ENCODE results near the gene PRKCE.
A peak's percentile ranks its signal among the peaks of the same experiment; 100 is the strongest.
"Not testable (repeated sequence)": the region's sequence is repeated elsewhere in the genome, so short reads cannot be mapped to it uniquely, and the experiment has no call there.

The PRKCE gene

DNA sequence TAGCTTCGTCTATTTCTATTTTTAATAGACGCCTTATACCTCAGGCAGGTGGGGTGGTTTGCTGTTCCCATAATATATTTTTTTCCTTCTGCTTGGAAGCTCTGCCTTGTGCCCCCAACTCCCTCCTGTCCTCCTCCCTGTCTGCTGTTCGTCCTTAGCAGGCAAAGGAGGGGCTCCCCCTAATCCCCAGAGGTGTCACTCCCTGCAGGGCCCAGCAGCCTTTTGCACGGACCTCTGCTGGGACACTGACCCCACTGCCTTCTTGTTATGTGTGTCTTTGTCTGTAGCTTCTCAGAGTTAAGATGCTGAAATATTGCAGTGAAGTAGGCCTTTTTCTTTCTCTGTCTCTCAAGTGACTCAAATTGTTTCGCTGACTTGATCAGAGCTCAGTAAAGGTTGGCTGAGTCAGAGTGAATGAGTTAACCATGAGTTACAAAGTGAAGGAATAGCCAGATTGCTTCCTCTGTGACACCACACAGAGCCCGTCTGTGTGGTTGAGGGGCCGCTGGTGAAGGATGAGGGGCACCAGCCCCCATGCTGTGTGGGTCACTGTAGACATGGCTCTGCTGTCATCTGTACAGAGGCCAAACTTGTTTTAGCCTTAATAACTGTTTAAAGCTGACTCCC, 47.7 kb downstream of the PRKCE start:
- peak; percentile 70 for DNase-seq (ENCODE audit: low spot score)

DNA sequence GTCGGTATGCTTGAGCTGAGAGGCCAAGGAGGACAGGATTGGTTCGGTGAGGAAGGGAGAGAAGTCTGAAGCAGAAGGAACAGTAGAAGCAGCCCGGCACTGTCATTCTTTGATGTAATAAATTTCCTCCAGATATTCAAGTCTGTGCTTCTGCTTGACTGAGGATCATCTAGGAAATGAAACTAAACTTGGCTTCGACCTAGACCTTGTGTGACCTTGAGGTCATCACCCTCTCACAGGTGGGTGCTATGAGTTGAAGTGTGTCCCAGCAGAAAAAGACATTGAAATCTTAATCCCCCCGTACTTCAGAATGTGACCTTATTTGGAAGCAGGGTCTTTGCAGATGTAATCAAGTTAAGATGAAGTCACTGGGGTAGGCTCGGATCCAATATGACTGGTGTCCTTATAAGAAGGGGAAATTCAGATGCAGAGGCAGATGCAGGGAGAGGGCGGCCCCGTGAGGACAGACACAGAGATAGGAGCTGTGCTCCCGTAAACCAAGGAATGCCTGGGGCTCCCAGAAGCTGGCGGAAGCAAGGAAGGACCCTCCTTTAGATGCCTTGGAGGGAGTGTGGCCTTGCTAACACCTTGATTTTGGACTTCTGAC, 49.0 kb downstream of the PRKCE start:
- no peak for DNase-seq (ENCODE audit: low spot score)

DNA sequence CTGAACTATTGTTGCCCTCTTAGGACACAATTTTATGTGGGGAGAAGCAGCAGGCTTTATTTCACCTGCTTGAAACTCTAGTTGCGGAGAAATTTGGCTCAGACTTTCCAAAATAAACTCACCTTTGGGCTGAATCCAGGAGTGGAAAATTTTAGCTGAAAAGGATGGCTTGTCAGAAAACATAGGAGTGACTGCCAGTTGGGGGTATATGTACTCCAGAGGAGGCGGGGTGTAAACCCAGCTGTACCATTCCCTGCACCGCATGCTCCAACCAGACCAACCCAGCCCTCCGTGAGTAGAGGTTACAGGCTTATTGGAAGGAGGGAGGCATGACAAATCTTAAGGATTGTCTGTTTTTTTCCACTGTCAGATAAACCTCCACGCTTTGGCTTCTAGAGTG, 53.8 kb downstream of the PRKCE start:
- no peak for DNase-seq (ENCODE audit: low spot score)

DNA sequence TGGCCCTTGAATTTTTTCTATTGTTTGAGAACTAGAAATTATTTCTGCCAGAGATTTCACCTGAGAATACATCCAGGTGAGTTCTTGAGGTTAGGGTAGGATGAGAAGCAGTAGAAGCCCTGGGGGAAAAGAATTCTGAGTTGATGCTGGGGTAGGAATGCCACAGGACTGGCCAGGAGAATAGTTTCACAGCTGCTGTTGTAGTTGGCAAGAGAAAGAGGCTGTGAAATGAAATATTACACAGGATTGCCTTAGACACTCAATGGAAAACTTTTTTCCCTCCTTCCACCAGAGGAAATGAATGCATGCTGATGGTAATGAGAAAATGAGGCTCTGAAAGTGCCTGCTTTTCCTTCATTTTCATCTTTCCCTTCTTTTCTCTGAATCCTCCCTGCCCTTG, 54.6 kb downstream of the PRKCE start:
- DNase-seq (ENCODE audit: low spot score) = peak; percentile 69

DNA sequence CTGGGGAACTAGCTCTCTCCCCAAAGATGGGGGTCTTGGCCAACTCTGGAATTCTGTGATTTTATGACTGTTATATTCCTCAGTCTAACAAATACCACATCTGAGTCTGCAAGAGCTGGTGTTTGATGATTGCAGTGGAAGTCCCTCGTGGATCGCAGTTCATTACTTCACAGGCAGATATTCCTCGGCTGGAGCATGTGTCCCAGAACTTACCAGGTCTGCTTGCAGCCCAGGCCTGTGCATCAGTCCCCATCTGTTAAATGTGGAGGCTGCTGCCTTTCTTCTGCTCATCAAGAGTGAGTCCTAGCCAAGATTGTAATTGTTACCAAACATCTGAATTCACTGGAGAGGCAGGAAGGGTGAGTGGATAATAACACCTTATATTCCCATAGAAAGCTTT, 55.5 kb downstream of the PRKCE start:
- peak; percentile 14 for DNase-seq (ENCODE audit: low spot score)

DNA sequence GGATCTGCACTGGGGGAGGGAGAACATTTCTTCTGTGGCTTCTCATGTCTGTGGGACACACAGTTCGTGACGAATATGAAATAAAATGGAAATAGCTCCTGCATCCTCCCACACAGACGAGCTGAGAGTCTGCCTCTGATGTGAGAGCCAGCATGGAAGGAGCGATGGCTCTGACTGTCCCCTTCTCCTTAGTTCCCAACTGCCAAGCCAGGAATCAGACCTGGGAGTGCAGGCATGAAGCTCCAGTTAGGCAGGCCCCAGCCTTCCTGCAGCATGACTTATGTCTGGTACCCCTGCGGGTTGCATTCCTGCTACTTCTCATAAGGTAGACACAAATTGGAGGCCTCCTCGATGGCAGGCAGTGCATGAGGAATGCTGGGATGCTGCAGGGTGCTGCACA, 56.2 kb downstream of the PRKCE start:
- DNase-seq (ENCODE audit: low spot score) = peak; percentile 13

DNA sequence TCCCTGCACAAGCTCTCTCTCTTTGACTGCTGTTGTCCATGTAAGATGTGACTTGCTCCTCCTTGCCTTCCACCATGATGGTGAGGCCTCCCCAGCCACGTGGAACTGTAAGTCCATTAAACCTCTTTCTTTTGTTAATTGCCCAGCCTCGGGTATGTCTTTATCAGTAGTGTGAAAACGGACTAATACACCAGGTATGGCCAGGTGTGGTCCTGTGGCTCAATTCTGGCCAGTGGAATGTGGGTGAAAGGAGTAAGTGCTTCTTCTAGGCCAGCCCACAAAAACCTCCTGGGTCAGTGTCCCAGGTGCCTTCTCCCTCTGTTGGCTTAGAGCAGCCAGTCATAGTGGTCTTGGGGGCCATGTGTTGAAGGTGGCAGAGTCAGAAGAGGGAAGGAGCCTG, 57.0 kb downstream of the PRKCE start:
- DNase-seq (ENCODE audit: low spot score) = no peak

DNA sequence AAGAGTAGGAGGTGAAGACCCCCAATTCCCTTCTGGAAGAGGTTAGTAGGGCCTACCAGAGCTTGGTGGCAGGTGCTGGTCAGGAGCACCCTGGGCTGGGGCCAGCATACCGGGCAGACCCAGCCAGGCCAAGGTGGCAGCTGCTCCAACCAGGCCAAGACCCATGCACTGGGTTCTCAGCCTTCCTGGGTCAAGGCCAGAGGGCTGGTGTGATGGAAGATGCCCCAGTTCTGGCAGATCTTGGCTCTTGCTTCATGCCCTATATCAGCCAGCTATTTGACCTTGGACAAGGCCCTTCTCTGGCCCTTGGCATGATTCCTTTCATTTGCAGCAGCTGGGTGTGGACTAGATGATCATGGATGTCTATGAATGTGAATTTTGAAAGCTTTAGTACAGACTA, 57.7 kb downstream of the PRKCE start:
- no peak for DNase-seq (ENCODE audit: low spot score)

DNA sequence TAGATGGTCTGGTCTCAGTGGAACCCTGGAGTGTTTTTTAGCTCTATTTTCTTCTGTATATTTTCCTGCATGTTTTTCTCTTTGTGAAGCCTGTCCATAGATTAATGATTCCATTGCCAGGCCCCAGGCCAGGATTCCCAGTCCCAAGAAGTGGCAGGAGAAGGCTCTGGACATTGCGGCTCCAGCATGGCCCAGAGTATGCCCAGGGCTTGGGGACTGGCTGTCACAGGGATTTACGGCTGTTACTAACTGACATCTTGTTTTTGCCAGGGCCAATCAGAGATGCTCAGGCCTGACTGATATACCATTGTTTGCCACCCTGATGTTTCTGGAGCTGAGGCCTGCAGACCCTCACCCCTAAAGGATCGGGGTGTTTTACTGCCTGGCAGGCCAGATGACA, 59.0 kb downstream of the PRKCE start:
- no peak for DNase-seq (ENCODE audit: low spot score)

DNA sequence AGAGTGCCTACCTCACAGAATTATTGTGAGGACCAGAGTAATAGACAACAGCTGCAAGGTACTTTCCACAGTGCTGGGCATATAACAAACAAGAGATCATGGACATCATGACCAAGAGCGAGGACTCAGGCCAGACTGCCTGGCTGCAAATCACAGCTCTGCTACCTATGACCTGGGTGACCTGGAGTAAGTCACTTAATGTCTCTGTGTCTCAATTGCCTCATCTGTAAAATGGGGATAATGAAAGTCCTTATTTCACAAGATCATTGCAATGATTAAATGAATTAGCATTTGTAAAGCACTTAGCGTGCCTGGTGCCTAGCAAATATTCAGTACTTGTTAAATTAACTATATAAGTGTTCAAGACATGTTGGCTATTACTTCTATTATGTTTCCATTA, 59.7 kb downstream of the PRKCE start:
- no peak for DNase-seq (ENCODE audit: low spot score)

DNA sequence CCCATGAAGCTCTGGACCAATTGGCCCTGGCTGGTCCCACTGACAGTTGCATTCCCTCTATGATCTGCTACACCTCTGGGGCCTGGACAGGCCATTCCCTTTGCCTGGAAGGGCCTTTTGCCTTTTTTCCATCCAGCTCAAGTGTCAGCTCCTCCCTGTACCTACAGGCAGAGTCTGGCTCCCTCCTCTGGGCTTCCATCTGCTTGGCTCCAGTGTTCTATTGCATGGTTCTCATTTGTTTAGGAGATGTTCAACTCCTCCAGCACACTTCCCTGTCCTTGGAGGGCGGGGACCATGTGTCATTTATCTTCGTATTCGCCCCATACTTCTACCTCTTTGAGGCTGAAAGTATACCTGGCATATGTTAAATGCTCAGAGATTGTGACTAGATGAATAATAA, 61.1 kb downstream of the PRKCE start:
- DNase-seq (ENCODE audit: low spot score) = no peak

DNA sequence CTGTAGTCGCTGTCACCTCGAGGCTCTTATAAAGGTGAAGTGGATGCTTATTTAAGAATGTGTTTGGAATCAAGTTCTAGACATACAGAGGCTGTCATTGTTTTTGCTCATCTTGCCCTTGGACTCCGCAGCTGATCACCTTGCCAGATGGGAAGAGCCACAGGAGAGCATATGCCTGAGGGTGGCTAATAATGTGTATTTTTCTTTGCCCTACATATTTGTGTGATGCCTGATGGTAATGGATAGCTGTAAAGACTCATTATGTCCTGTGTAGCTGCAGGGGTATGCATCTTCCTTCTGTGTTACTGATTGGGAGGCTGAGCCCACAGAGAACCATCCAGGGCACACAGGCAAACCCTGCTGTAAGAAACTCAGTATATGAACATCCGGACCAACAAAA, 61.7 kb downstream of the PRKCE start:
- no peak for DNase-seq (ENCODE audit: low spot score)

DNA sequence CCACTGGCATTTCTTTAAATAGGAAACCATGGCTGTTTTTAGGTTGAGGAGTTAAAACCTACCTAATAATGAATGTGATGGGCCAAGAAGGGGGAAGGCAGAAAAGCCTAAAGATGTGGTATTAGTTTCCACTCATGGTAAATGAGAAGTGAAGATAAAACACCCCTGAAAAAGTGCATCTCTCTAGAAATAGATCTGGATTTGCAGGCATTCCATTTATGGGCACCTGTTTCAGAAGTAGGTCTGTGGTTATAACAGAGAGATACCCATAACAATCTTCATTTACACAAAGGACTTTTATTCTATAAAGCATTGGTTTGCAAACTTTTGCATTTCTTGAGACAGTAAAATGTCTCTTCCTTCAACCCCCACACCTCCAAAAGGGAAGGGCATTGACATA, 62.1 kb downstream of the PRKCE start:
- no peak for DNase-seq (ENCODE audit: low spot score)

DNA sequence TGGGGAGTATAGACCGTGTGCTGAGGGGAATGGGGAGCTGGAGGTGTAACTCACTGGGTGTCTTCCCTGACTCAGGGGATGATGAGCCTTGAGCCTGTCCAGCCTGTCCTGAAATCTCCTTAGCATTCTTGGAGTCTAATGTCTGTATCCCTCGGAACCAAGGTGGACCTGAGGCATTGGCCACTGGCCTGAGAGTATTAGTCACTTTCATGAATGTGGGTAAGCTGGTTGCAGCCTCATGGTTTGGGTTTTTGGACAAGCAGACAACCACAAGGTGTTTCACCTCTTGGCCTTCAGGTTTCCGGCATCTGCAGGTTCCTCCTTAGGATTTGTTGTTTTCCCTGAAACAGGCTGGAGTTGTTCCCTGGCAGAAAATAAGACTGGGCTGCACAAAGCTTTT, 63.2 kb downstream of the PRKCE start:
- DNase-seq (ENCODE audit: low spot score) = no peak

DNA sequence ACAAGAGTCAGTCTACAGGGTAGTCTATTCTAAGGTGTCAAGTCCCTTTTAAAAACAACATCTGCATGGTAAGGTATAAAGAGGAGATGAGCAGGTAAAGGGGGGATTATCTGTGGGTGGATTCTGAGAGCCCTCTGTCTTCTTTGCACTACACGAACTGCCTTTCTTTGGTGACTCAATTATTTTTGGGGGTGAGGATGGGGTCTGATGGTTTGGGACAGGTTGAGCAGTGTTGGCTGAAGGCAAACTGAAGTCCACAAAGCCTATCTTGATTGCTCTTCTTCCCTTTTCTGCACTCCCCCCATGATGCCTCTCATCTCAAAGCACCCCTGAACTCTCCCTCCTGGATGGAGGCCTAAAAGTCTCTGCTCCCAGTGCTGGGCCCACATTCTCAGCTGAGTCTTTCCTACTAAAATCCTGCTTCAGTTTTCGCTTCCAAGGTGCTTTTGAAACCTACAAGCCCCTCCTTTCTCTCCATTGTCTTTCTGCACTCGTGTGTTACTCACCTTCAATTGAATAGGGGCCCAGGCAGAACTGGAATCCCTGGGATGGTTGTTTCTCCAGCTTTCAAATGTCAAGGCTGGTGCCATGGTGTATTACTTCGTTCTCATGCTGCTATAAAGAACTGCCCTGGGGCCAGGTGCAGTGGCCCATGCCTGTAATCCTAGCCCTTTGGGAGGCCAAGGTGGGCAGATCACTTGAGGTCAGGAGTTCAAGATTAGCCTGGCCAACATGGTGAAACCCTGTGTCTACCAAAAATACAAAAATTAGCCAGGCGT, 64.3 kb downstream of the PRKCE start:
- no peak for DNase-seq (ENCODE audit: low spot score)

DNA sequence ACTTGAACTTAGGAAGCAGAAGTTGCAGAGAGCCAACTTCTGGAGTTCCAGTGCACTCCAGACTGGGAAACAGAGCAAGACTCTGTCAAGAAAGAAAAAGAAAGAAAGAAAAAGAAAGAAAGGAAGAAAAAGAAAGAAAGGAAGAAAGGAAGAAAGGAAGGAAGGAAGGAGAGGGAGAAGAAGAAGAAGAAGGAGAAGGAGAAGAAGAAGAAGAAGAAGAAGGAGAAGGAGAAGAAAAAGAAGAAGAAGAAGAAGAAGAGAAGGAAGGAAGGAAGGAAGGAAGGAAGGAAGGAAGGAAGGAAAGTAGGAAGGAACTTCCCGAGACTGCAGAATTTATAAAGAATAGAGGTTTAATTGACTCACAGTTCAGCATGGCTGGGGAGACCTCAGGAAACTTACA, 65.0 kb downstream of the PRKCE start:
- DNase-seq (ENCODE audit: low spot score) = not testable (repeated sequence)

DNA sequence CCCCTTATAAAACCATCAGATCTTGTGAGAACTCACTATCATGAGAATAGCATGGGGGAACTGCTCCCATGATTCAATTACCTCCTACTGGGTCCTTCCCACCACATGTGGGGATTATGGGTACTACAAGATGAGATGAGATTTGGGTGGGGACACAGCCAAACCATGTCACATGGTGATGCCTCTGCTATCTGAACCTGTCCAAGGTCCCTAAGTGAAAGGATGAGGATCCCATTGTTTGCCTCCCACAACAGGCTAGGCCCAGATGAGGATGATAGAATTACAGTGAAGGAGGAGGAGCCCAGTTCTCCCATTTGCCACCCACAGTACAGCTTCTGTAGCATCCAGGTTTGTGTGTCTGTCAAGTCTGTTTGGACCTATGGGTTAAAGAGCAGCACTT, 65.4 kb downstream of the PRKCE start:
- no peak for DNase-seq (ENCODE audit: low spot score)

DNA sequence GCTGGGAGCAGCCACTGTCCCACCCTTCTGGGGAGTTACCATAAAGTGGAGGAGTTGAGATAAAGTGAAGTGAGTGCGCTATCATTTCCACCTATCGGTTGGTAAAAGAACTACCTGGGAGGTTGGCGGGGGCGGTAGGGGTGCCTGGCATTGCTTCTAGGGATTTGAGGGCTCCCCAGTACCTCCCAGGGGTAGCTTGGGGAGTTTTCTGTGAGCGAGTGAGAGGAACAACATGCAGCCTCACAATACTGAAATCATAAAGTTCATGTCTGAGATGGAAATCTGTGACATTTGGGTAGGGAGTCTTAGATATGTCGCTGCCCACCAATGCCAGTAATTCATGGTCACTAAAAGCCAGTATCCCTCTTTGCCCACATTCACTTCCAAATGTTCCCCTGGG, 68.7 kb downstream of the PRKCE start:
- no peak for DNase-seq (ENCODE audit: low spot score)

DNA sequence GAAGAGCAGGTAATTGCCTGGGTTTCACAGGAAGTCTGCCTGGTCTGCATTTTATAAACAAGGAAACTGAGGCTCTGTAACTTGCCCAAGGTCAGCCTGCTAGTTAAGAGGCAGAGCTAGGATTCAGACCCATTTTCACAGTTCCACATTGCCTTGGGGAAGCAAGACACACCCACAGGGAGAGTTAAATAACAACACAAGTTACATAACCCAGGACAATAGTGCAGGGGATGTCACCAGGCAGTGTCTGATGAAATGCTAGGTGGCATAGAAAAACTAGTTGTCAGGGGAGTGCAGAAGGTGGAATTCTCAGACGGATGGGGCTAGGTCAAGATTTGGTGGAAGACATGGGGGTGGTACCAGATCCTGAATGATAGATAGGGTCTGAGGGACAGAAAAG, 69.7 kb downstream of the PRKCE start:
- no peak for DNase-seq (ENCODE audit: low spot score)

DNA sequence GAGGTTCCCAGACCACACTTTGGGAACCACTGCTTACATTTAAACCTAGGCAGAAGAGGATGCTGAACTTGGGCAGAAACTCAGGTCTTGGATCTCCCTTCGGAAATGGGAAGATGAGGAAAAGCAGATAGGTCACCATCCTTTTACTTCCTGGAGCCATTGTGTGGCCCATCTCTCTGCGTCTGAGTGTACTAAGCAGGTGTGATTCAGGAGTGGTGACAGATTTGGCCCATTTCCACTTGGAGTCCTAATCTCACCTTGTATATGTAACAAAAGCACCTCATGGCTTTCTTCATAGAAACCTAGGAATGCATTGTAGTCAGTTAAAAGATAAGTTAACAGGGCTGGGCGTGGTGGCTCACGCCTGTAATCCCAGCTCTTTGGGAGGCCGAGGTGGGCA, 71.0 kb downstream of the PRKCE start:
- DNase-seq (ENCODE audit: low spot score) = no peak

DNA sequence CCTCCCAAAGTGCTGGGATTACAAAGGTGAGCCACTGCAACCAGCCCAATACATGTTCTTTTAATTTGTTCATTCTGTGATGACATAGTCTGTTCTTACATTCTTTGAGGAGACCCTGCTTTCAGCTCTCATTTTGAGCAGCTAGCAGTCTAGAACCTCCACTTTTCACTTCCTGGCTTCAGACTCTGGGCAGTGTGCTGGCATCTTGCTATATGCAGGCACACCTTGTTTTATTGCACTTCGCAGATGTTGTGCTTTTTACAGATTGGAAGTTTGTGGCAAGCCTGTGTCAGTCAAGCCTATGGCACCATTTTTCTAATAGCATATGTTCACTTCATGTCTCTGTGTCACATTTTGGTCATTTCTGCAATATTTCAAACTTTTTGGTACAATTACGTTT, 72.4 kb downstream of the PRKCE start:
- DNase-seq (ENCODE audit: low spot score) = no peak

DNA sequence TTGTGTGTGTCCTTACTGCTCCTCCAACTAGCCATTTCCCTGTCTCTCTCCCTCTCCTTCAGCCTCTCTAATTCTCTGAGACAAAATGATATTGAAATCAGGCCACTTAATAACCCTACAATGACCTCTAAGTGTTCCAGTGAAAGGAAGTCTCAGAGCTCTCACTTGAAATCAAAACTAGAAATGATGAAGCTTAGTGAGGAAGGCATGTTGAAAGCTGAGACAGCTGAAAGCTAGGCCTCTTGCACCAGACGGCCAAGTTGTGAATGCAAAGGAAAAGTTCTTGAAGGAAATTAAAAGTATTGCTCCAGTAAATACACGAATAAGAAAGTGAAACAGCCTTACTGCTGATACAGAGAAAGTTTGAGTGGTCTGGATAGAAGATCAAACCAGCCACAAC, 72.9 kb downstream of the PRKCE start:
- DNase-seq (ENCODE audit: low spot score) = no peak

DNA sequence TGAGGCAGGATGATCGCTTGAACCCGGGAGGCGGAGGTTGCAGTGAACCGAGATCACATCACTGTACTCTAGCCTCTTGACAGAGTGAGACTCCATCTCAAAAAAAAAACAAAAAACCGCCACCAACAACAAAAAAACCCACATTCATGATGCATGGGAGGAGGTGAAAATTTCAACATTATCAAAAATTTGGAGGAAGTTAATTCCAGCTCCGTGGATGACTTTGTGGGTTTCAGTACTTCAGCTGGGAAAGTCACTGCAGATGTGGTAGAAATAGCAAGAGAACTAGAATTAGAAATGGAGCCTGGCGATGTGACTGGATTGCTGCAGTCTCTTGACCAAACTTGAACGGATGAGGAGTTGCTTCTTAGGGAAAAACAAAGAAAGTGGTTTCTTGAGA, 74.3 kb downstream of the PRKCE start:
- no peak for DNase-seq (ENCODE audit: low spot score)

DNA sequence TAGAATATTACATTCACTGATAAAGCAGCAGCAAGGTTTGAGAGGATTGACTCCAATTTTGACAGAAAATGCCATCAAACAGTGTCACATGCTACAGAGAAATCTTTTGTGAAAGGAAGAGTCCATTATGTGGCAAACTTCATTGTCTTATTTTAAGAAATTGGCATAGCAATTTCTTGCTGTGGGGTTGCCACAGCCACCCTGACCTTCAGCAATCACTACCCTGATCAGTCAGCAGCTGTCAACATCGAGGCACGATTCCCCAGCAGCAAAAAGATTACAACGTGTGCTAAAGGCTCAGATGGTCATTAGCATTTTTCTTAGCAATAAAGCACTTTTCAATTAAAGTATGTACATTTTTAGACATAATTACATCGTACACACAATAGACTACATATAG, 74.7 kb downstream of the PRKCE start:
- DNase-seq (ENCODE audit: low spot score) = no peak

All from AG08395 (cell line).